HG02885 (cell line): ENCODE results near the gene FOXC1.

Experiments used
- ATAC-seq: cut with Tn5 transposase; IDR thresholded peaks from one replicate; pipeline ENCODE4 v1.9.1; 2021; ENCODE audit warnings: mild to moderate bottlenecking; ENCODE audit not compliant: unreplicated experiment, poor library complexity

The FOXC1 gene

DNA sequence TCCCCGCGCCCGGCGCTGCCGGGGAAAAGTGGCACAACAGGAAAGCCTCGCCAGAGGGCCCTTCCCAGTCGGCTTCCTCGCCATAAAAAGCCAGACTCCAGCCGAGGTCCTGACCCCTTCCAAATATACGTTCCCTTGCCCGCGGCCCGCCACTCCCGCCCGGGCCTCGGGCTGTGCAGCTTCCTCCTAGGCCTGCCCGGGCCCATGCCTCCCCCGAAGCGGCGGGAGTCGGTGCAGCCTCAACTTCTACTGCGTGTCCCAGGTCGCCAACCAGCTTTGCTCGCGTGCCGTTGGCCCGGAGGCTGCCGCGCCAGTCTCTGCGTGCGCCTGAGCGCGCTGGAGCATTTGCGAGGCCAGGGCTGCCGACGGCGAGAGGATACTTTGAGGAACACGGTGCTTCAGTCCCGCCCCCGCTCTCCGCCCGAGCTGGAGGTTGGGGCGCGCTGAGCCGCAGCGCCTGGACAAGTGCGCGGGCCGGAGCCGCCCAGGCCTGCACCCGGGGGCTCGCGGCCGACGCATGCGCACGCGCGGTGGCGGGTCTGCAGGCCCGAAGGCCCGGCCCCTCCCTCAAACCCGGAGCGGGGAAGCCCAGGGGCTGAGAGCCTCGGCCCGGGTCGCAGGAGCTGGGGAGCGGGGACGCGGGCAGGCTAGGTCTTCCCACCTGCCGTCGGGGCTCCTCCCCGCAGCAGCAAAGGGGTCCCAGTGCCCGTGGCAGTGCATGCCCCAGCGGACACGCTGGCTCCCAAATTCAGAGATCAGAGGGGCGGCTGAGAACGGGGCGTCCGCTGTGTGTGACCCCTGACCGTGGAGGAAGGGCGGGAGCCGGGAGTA is 10.2 kb downstream of the FOXC1 start:
- no peak for ATAC-seq

DNA sequence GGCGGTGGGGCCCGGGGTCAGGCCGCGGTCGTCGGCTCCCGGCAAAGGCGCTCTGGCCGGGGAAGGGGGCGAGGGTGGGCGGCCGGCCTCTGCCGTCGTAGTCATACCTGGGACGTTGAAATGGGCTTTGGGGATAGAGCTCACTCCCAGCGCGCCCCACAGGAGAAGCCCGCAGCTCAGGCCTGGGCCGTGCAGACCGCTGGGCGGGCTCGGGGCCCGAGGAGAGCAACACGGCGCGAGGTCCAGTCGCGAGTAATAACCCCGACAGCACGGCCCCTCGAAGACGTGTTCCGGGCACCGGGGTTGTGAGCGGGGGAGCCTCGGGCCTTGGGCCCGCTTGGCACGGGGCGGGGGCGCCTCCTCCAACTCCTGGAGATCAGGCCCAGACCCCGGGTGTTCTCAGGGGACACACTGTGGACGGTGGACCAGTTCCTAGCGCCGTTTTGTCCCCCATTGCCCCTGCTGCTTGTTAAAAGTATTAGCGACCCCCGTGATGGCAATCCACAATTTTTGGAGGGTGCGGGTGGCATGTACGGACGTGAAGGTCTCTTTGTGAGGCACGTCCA is 10.9 kb downstream of the FOXC1 start:
- ATAC-seq, result no peak

DNA sequence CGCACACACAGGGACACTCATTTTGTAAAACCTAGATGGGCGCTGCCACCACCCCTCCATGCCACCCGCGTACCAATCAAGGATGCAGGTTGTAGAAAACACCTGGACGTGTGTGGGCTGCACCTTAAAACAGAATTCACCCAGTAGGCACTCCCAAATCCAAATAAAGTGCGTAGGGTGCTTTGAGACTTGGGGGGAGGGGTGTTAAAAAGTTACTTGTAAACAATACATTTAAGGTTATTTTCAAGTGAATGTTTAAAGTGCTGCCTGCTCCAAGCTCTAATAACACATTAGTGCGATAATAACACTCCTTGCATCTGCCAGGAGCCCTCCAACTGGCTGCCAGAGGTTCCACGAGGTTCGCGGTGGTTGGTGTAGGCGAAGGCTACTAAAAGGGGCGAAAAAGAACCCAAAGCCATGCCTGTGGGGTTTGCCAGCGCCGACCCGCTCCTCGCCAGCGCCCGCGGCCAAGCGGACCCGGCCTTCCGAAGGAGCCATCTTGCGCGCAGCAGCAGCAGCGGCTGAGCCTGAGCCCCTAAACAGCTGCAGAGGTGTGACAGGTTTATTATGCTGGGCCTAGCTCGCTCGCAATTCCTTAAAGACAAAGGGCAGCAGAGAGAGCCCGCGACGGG is 11.5 kb downstream of the FOXC1 start:
- ATAC-seq, result no peak

DNA sequence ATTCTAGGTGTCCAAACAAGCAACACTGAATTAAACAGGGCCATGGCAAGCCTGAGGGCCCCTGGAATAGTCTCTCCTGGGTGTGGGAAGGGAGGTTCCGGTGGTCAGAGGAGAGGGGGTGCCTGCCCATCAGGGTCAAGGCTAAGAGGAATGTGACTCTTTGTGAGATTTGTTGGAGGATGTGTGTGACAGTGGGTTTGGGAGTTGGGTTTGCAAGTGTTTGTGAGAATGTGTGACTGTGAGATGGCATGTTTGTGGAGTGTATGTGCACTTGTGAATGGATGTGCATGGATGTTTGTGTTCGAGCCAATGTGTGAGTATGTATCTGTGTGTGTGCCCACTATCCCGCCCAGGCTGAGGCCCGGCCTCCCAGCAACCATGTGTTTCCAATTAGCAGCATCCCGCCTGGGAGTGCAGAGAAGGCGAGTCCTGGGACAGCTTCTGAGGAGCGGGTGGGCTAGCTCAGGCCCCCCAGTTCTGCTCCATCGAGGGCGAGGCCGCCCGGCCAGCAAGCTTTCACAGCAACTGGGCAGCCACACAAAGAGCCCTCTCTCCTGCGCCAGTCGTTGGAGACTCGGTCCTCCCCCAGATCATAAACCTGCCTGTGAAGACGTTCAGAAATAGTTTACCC is 12.6 kb downstream of the FOXC1 start:
- ATAC-seq, result no peak

DNA sequence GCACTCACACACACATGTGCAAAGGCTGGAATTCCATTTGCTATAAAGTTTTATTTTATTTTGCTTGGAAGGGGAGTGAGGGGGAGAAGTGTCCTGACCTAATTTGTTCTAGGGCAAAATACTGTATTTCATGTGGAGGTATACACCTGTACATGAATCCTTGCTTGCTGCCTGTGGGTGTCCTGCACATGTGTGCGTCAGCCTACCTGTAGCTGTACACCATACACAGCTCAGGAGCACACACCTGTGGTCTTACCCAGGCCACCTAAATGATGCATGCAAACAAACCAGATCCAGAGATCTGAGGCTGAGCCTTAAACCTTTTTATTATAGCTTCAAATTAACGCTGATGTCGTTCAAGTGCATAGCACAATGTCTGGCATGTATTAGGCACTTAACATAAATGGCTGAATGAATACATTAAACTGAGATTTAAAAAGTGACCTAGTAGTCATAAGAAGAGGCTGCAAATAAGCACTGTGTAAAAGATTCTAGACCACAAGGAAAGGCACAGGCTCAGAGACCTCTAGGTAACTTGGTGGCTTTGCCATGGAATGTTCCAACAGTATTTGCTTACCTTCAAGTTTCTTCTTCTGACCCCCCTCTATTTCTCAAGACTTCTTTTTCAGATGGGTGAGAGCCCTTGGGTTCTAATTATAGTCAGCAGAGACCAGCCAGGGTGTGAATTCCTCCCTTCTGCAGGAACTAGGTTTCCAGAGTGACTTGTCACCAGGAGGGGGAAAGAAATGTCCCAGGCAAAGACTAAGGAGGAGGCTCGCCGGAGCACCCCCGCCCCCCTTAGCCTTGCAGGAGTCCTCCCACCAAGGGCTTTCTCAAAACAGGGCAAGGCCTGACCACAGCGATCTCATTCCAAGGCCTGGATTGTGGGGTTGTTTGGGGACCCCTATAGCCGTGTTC is 13.4 kb downstream of the FOXC1 start:
- ATAC-seq, result no peak

DNA sequence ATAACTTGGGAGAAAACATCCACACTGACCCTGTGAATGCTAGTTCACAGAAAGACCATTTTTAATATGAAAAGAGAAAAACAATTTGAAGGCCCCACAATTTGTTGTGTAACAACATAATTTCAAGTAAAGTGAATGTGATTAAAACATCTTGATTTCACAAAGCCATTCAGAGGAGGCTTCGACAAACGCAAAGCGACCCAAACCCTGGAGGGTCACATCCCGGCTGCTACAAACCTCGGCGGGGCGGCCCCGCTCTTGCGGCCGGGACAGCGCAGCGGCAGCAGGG is 14.0 kb downstream of the FOXC1 start:
- ATAC-seq, result no peak

DNA sequence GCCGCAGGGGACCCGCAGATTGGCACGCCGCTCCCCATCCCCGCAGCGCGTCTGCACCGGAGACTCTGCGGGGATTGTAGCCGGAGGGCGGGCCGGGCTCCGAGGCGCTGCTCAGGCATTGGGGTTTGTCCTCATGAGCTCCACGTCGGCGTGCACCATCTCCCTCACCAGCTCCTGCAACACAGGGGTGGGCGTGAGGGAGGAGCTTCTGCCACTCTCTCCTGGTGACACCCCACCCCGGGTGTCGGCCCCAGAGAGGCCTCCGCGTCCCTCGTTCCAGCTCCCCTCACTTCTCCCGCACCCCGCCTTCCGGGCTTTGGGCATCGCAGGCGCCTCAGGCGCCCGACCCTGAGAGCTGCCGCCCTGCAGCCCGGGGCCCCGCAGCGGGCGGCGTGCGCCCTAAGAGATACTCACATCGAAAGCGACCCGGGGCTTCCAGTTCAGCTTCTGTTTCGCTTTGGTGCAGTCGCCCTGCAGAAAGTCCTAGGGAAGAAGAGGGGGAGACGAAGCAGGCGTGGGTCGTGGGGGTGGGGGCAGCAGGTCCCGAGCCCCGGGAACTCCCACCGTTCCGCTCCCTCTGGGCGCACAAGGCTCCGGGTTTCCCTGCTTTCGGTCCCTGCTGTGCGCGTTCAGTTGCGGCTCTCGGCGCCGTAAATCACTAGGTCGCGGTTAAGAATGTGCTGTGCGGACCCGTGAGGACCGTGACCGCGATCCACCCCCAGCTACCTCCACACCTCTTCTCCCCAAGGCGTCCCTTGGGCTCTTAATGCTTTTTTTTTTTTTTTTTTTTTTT is 14.5 kb downstream of the FOXC1 start:
- peak; percentile 69 for ATAC-seq

DNA sequence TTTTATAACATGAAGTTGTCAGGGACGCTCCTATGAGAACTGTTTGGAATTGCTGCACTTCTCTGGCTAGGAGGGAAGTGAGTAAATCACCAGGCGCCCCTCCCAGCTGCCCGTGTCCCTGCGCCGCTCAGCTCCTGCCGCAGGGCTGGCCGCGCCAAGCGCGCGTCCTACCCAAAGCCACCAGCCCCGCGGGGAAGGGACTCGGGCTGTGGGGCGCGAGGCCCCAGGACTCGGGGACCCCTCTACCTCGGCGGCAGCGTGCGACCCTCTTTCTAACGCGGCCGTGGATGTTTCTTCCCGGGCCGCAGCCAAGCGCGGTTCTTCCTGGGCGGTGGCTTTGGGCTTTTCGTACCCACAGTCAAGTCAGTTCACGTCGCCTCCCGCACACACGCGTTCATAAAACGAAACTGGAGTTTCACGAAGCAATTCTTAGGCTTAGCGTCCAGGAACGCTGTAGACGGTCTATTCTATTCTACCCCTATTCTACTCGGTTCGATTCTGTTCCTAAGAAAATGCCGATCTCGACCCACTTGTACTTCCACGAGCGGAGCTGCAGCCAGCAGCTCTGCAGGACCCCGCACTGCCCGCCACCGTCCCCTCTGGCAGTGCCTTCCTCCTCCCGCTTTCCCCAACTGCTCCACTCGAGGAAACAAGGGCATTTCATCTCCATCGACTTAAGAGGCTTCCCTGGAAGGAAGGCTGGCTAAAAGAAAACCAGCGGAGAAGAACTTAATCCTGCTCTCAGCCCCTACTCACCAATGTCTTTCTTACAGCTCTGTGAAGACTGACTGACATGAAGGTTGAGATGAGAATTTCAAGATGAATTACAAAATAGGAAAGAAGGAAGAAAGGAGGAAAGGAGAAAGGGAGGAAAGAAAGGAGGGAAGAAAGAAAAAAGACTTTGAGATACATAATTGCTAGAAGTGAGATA is 15.4 kb downstream of the FOXC1 start:
- peak; percentile 26 for ATAC-seq

DNA sequence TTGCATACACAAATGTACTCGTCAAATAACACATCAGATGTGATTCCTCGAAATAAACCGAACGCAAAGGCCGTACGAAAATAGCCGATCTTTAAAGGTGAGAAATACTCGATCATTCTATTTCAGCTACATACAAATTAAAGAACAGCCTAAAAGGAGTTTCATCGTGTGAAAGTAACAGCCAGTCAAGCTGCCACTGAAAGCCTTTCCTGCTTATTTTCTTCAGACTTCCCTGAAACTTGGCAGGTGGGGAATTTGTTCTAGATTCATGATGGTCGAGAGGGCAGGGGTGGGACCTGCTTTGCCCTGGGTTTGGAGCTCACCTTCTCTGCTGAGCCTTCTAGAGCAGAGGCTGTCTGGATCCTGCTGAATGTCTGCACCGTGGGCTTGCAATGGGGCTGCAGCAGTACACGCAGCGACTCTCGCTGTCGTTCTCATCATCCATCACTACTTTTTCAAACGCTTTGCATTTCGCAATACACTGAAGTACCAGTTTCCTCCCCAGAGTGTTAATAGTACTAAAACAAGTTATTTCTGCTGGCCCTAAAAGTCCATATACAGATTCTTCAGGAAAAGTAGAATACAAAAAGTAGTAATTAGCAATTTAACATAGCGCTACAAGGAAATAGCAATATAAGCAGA is 16.2 kb downstream of the FOXC1 start:
- ATAC-seq, result no peak

DNA sequence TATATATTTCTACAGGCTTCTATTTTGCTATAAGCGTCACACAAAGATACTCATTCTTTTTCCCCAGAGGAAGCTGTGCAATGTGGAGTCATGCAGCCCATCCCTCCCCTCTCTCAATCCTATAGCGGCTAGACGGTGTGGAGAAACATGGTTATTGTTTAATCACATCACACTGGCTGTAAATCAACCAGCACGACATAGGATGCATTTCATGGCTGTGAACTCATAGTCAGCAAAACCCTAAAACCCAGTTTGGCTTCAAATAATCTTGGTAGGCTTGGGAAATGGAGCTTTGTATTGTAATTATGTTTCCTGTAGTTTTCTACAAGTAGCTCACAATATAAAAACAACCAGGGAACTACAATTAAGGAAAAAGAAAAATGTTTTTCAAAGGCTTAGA is 16.8 kb downstream of the FOXC1 start:
- ATAC-seq, result no peak

DNA sequence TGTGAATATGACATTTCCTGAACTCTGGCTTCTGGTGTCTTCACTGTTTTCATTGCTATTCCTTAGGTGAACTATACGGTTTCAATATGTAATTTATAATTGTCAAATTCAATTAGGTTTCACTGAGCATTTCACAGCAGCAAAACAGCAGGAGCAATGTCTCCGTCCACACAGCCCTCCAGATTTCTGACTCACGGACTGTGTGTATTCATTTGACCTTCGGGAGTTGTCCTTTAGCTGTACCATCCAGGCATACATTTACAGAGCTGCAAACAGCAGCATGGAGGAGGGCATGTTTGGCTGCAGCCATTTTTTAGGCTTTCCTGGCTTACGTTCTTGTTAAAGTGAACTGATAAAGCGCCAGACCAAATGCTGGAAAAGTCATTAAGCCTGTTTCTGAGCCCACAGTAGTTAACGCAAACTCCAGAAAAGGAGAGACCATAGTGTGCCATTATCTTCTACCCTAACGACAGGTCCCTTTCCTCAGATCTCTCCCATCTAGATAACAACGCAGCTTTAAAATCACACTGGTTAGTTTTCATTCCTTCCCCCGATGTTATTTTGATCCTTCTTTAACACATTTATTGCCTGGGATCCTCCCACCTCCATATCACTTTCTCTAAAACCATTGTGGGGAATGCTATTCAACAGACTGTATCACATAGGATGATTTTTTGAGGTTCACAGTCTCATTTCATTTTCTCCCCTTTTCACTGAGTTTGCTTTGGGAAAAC is 18.3 kb downstream of the FOXC1 start:
- ATAC-seq, result no peak

DNA sequence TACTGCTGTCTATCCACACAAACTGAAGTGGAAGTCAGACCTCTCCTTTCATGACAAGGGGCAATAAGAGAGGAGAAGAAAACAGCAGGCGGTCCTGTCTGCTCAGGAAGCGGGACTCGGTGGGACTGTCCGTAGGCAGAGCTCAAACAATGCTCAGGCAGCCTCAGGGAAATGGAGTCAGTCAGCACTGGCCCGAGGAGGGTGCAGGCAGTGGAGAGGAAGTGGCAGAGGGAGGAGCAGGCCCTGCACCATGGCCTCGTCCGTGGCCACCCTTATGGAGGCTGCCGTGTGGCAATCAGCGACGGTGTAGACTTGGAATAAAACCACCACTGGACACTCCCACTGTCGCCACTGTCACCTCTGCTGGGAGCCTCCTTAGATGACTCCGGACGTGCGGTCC is 19.6 kb downstream of the FOXC1 start:
- no peak for ATAC-seq

DNA sequence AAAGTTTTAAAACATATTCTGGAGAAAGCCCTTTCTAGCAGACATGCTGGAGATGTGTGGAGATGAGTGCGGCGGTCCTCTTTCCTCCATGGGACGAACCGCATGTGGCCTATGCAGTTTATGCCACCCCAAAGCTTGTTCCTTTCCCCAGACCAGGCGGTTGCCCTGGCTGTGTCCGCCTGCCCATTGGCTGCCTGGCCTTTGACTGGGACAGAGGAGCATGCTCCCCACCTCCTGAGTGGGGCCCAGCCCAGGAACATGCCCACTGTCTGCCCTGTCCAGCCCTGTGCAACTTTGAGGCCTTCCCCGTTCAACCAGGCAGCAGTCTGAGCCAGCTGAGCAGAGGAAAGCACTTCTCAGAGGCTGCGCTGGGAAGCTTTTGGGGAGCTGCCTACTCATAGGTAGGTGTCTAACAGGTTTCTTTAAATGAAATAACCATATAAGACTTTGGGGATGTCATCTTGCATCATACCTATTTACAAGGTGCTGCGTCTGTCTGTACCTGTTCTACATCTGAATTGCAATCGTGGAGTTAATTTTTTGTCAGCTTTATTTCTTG is 20.6 kb downstream of the FOXC1 start:
- ATAC-seq, result no peak

DNA sequence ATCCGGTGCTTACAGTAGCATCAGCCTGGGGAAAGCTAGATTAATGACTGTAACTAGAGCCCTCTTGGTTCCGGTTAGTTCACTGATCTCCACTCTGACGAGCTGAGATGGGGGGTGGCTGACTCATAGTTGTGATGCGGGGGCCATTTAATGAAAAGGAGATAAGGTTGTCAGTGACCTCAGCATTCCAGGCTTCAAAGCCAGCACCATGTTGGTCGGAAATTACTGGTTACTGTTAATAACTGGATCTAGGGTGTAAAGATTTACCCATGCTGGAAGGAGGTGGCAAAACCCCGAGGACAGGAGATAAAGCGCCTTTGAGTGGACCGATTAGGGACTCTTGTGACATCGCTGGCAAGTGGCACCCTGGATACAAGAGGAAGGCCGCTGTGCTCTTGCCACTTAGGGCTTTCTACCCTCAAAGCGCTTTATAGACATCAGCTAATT is 21.1 kb downstream of the FOXC1 start:
- no peak for ATAC-seq

DNA sequence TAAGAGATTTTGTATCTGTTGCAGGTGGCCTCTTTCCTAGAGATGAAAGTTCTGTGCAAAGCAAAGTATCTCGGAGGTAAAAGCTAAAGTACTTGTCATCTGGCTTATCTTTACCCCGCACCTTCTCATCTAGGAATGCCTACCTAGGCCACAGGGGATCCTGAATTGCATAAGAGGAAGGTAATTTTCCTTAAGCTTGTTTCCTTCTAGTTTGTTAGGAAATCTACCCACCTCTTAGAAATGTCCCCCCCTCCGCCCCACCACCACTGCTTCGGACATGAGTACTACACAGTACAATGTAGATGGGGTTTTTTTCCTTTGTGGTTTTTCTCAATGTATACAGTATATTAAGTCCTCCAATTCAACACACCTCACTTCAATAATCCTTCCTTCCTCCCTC is 21.5 kb downstream of the FOXC1 start:
- no peak for ATAC-seq

DNA sequence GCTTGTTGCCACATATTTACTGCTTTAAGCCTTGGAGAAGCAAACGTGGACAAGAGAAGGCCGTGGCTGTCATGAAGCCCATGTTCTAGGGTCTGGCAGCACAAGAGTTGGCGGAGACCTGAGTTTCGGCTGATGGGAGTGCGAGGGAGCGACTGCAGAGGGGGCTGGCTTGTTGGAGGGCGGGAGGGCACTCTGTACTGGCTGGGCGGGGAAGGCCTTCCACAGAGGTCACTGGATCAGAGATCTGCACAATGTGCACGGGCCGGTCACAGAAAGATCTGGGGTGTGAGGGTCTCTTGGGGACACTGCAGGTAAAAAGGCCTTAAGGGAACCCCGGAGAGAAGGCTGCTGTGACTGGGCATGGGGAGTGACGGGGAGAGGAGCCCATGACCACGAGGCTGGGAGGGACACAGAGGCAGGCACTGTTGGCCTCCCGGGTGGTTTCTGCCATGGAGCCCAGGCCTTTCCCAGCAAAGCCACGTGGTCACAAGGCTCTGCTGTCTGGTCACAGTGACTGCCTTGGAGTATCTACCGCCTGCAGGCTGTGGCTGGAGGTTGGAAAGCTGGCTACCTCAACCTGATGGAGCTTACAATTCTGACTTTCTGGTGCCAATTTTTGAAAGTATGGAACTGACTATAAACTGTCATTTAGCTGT is 23.8 kb downstream of the FOXC1 start:
- no peak for ATAC-seq

DNA sequence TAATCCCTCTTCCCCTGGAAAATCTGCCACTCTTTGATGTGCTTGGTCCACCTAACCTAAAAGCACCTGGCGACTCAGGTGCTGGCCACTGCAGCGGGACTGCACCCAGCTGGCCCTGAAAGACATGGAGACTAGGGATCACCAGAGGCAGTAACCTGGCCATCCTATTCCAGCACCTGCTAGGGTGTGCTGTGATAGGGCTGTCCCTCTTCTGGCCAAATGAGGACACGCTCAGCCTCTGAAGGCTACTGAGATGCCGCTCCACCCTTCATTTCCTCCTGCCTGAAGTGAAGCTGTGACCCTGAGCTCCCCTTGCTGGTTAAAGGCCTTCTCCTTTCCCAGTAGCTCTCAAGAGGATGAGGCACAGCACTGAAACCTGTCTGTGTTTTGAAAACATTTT is 24.4 kb downstream of the FOXC1 start:
- ATAC-seq, result no peak
